Stimulated activated CD4-positive, alpha-beta T cell treated with anti-CD3 and anti-CD28 coated beads, TNF-alpha, amount 100 ng/mL, for 4 hours (primary cell): ENCODE results near the gene HOMER3.
A peak's percentile ranks its signal among the peaks of the same experiment; 100 is the strongest.
"Not testable (repeated sequence)": the region's sequence is repeated elsewhere in the genome, so short reads cannot be mapped to it uniquely, and the experiment has no call there.

Experiments used
- DNase-seq, 3 experiments: peaks; one replicate each; pipeline ENCODE4 v3.0.0-alpha.2; 2020; ENCODE audit warnings: low read depth in 3 of 3

Gene HOMER3

GRCh38 chr19:18922228-18922985 is 18.6 kb downstream of the HOMER3 start:
- DNase-seq: no peak

DNA sequence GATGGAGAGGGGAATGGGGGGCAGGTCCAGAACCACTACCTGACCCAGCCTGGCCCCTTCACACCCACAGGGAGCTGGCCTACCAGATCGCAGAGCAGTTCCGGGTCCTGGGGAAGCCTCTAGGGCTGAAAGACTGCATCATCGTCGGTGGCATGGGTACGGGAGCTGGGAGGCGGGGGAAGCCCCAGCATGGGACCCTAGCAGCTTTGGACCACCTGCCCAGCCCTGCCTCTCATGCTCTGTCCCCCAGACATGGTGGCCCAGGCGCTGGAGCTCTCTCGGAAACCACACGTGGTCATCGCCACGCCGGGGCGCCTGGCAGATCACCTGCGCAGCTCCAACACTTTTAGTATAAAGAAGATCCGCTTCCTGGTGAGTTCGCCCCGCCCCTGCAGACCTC is 19.4 kb downstream of the HOMER3 start:
- no peak for DNase-seq

GRCh38 chr19:18920400-18920799 is 20.6 kb downstream of the HOMER3 start:
- DNase-seq: no peak

DNA sequence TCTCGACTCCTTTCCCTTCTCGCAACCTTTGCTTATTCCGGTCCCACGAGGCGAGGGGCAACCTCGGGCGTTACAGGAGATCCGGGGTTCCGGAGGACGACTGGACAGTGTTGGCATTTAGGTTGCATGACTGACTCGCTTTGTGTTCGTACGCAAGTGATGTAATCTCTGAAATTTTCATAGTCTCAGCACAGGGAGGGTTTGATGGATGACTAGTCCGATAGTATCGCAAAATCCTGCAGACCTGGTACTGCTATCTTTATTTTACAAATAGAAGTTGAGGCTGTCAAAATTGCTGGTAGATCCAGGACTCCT is 21.2 kb downstream of the HOMER3 start:
- no peak for DNase-seq

DNA sequence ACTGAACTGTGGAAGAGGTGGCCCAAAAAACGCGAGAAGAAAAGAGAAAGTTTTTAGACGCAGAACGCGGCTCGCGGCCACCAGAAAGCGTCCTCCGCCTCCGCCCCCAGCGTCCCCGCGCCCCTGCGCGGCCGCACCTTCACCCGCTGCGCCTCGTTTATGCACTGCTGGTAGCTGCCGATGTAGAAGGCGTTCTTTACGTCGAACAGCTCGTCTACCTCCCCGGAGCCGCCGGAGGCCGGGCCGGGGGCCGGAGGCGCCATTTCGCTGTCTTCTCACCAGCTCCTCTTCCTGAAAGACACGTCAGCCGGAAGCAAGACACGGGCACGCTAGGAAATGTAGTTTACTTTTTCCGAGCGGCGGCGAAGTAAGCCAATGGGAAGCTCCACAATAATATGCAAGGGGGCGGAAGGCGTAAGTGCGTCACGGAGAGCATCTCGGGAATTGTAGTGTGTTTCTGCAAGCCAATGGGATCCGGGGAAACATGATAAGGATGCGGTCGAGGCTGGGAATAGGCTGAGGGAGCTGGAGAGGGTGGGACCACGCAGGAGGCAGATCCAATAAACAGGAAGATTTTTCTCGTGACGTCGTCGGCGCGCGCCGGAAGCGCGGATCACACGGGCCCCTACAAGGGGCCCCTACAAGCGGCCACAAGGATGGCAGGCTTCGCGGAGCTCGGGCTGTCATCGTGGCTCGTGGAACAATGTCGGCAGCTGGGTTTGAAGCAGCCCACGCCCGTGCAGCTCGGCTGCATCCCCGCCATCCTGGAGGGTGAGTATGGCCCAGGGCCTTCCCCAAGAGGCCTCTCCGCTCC is 21.7 kb downstream of the HOMER3 start, which contains the start of the genes COPE and DDX49:
Gene COPE, minus strand, starts transcription at position 302 of the 814 bp plus-strand sequence. Its CDS starts 39 bp downstream, at position 263.
Gene DDX49, plus strand, starts transcription at position 630 of the 814 bp plus-strand sequence. Its CDS starts 27 bp downstream, at position 657.
- peak; percentile 84 to 95 (median 93) for DNase-seq

DNA sequence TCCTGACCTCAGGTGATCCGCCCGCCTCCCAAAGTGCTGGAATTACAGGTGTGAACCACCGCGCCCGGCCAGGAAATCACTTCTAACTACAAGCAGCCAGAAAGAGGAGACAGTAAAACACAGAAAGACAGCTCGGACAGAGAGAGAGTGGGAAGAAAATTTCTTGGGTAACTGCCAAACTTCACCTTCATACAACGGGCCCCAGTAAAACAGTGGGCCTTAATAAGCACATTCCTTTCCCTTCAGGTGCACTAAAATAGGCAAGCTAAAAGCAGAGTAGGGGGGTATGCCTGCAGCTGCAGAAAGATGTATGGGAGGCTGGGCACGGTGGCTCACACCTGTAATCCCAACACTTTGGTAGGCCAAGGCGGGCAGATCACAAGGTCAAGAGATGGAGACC is 23.4 kb downstream of the HOMER3 start:
- DNase-seq: not testable (repeated sequence)

GRCh38 chr19:18915639-18916038 is 25.4 kb downstream of the HOMER3 start:
- DNase-seq: no peak

GRCh38 chr19:18913466-18913865 is 27.6 kb downstream of the HOMER3 start:
- DNase-seq: no peak

GRCh38 chr19:18912933-18913332 is 28.1 kb downstream of the HOMER3 start:
- no peak for DNase-seq

DNA sequence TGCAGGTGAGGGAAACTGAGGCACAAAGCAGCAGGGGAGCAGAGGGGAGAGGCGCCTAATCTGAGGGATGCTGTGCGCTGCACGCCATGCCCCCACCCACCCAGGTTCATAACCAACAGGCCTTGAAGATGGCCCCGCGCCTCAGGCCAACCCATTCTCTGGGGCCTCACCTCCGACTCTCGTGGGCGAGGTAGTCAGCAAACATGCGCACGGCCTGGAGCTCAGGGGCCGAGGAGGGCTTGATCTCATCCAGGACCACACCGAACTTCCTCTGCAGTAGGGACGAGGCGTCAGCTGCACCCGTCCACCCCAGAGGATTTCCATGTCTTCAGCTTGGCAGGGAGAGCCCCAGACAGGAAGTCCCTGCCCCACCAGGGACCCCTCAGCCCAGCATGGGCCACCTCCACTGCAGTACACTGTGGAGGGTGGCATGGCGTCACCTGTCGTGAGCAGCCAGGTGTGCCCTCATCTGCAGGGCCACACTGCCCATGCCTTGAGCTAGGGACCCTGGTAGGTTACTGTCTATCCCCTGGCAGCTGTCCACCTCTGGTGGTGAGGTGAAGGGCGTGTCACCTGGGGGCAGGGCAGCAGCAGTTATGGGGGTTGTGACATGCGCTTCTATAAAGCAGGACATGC is 30.1 kb downstream of the HOMER3 start:
- no peak for DNase-seq

- no peak for DNase-seq
Measured at GRCh38 chr19:18910010-18910409, 31.0 kb downstream of the HOMER3 start.

- DNase-seq: no peak
Measured at GRCh38 chr19:18908917-18909619, 31.9 kb downstream of the HOMER3 start.

DNA sequence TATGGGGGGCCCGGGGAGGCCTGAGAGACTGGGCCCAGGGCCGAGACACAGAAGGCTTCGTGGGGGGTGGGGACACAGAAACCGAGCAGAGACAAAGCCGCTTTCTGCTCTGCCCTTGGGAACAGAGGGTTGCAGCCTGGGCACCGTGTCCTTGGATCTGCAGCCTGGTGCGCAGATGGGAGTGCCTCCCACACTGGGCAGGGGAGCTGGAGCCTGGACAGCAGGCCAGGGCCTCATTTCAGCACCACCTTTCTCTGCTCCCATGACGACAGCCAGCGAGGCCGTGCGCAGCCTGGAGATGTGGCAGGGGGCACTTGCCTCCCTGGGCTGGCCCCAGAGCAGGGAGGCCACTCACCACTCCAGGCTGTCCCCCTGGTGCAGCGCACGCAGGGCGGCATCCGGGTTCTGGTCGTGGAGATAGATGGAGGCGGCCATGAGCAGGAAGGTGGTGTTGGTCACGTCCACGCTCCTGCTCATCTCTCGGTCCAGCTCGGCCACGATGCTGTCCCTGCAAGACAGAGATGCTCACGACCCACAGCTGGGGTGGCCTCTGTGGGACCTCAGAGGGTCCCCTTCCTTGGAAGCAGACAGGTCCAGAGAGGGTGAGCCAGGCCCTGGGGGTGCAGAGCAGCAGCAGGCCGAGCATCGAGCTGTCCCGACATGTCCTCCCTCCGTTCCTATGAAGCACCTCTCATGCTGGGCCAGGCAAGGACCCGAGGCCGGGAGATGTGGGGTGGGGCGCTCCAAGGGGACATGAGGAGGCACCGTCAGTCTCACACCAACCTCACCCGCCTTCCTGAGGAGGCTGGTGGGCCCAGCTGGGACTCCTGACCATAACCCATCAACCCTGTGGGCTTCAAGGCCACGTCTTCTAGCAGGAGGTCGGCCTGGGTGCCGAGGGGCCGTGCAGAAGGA is 34.2 kb downstream of the HOMER3 start:
- DNase-seq: no peak

GRCh38 chr19:18905513-18906236 is 35.3 kb downstream of the HOMER3 start:
- no peak for DNase-seq

DNA sequence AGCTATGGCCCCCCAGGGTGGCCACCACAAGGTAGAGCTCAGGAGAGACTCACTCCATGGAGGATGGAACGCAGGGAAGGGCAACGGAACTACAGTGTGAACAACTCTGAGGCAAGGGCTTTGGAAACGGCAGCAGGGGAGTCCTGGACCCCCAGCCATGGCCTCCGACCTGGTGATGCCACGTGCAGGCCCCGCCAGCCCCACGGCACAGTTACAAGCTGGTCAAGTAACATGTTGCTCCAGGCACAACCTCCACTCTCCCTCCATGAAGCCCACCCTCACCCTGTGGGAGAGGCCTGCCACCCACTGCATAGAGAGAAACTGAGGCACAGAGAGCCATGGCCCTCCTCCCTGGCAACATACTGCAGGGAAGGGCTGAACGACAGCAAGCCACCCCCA is 36.0 kb downstream of the HOMER3 start:
- DNase-seq: no peak

GRCh38 chr19:18904334-18905057 is 36.5 kb downstream of the HOMER3 start:
- DNase-seq: no peak

DNA sequence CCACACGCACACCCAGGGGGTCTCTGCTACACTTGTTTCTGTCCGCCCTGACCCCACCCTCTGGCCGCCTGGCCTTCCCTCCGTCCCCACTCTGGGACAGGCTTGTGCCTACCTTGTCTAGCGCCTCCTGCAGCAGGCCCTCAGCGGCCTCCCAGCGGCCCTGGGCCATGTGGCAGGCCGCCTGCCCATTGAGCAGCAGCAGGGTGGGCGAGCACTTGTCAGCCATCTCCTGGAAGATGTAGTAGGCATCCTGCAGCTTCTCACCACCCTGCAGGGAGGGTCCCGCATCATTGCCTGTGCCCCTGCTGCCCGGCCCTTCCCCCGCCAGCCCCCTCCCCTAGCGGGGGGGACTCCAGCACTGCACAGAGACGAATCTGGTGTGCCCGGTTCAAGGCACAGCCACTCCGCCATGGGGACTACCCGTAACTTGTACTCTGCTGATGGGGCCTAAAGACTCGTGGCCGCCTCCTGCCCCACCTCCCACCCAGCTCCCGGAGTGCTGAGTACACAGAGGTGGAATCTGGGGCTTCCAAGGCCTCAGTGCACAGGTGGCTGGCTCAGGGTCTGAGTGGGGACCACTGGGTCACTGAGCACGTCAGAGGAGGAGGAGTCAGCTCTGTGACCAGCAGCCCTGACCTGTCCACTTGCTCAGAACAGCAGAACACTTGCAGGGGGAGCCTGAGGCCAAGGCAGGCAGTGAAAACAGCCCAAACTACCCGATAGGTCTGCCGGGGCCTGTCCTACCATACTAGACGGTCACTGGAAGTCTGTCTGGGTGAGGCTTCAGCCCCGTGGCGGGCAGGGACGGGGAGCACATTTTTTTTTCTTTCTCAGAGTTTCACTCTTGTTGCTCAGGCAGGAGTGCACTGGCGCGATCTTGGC is 37.6 kb downstream of the HOMER3 start:
- no peak for DNase-seq

DNA sequence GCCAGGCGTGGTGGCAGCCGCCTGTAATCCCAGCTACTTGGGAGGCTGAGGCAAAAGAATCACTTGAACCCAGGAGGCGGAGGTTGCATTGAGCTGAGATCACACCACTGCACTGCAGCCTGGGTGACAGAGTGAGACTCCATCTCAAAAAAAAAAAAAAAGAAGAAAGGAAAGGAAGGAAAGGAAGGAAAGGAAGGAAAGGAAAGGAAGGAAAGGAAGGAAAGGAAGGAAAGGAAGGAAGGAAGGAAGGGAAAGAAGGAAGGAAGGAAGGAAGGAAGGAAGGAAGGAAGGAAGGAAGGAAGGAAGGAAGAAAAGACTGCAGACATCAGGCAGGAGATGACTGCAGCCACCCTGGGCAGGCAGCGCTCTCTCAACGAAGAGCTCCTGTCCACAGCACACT is 38.5 kb downstream of the HOMER3 start:
- DNase-seq: not testable (repeated sequence)
